Measurements from ENCODE around the gene DCLK1. TPM values are rescaled to one million over a fixed set of nuclear protein-coding genes. Genes with fewer than 3 reads are reported as not detected.

DCLK1 gene
- total RNA-seq, 1 experiment from 2014 or later, result 36.2 TPM

DNA sequence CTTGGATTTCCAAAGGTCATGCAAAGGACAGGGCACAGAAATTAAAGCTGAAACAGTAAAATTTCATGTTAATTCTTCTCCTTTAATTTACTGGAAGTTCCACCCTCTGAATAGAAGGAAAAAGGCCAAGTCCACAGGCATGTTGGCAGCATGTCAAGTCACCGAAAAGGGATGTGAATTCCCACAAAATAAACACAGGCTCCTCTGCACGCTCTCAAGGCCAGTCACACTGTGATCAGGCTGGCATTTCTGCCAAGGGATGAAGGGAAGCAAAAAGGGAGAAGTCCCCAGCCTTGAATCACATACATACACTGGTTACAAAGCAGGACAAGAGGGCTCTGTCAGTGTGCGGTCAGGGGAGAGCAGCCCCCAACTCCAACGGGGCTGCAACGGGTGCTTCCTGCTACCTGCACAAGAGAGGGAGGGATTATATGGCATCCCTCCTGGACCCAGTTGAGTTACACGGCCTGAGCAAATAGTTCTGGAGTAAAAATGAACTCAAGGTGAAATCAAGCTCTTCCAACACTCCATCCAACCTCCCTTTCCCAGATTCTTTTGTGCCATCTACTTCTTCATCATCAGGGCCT lies 6.9 kb downstream of the DCLK1 start:
- Histone ChIP-seq H3K23me2 (ENCODE audit: insufficient read length, low read depth, low read length, poor library complexity, severe bottlenecking) (no peaks in the 10 kb centered on the region), H2BK120ac (ENCODE audit: low read depth, low read length, poor library complexity, severe bottlenecking) (no peak overlapping the region), H3K18ac (ENCODE audit: insufficient read length, low read depth, low read length) (no peak overlapping the region), H2BK12ac (ENCODE audit: insufficient read length, low read depth, low read length) (no peak overlapping the region), H3K9me3 (ENCODE audit: control insufficient read depth, low read depth, low read length) (no peaks in the 10 kb centered on the region), H3K14ac (ENCODE audit: insufficient read depth, low read length) (no peak overlapping the region), H4K91ac (ENCODE audit: insufficient read length, low read depth, low read length) (no peak overlapping the region), H3K4me2 (ENCODE audit: insufficient read depth, insufficient read length, low read length) (no peak overlapping the region), H3K79me2 (ENCODE audit: insufficient read depth, low read length) (no peaks in the 10 kb centered on the region), H4K8ac (replicated peaks; ENCODE audit: insufficient read length, low read depth, low read length) (no peak overlapping the region), H3K4me1 (ENCODE audit: insufficient read depth, low read length) (no peaks in the 10 kb centered on the region), H3T11ph (ENCODE audit: low read length) (no peak overlapping the region), H4K5ac (ENCODE audit: insufficient read length, low read depth, low read length) (no peak overlapping the region), H3K4ac (ENCODE audit: low read depth, low read length) (no peak overlapping the region), H2BK15ac (ENCODE audit: low read depth, low read length) (no peak overlapping the region), H4K20me1 (ENCODE audit: control insufficient read depth, insufficient read depth, insufficient read length) (no peaks in the 10 kb centered on the region), H3K79me1 (ENCODE audit: insufficient read depth, low read depth, low read length, poor library complexity, severe bottlenecking) (no peaks in the 10 kb centered on the region), H3K27ac (ENCODE audit: insufficient read length, low read depth, low read length) (no peak overlapping the region), H3K56ac (ENCODE audit: insufficient read length, low read depth, low read length) (no peak overlapping the region), H2AFZ (ENCODE audit: low read length) (no peak overlapping the region), H2BK20ac (ENCODE audit: low read depth, low read length, poor library complexity, severe bottlenecking) (no peak overlapping the region), H3K9ac (ENCODE audit: extremely low read depth, insufficient read length, low read length) (no peak overlapping the region), H3K23ac (ENCODE audit: insufficient read length, low read depth, low read length) (no peak overlapping the region), H3K27me3 (ENCODE audit: insufficient read depth, low read length) (peaks cover under 1% of the 10 kb centered on the region; the same call in 1 of the 2 replicates), H2AK5ac (ENCODE audit: insufficient read length, low read length) (no peak overlapping the region), H2BK5ac (ENCODE audit: insufficient read length, low read length) (no peak overlapping the region)
- H3K27ac Mint-ChIP-seq, result no peak overlapping the region
- no CpG with 5 or more reads among the region's 6 CpGs for WGBS (ENCODE audit: extremely low coverage, insufficient read length, low lambda C conversion rate)
- H3K9me3 Mint-ChIP-seq, result no peaks in the 10 kb centered on the region
- peaks cover 18% of the 10 kb centered on the region for H3K27me3 Mint-ChIP-seq (ENCODE audit: low read depth)
- H3K36me3 Mint-ChIP-seq (ENCODE audit: insufficient read depth in 1 of 3, low read depth in 3 of 3), result no peaks in the 10 kb centered on the region
- DNase-seq, result no peak
- no peak for TF ChIP-seq CTCF (conservative IDR thresholded peaks at IDR 0.05)
- no peak overlapping the region; a peak in 1 of 5 replicates for H3K4me3 Mint-ChIP-seq
- H3K4me1 Mint-ChIP-seq, result no peaks in the 10 kb centered on the region
